Measurements from ENCODE around the gene TMEM151B. TPM values are rescaled to one million over a fixed set of nuclear protein-coding genes. Genes with fewer than 3 reads are reported as not detected.
A peak's percentile ranks its signal among the peaks of the same experiment; 100 is the strongest.

Gene TMEM151B
- total and polyA plus RNA-seq, 2 of the 4 experiments (the other 2 are of a cell fraction), result not detected

DNA sequence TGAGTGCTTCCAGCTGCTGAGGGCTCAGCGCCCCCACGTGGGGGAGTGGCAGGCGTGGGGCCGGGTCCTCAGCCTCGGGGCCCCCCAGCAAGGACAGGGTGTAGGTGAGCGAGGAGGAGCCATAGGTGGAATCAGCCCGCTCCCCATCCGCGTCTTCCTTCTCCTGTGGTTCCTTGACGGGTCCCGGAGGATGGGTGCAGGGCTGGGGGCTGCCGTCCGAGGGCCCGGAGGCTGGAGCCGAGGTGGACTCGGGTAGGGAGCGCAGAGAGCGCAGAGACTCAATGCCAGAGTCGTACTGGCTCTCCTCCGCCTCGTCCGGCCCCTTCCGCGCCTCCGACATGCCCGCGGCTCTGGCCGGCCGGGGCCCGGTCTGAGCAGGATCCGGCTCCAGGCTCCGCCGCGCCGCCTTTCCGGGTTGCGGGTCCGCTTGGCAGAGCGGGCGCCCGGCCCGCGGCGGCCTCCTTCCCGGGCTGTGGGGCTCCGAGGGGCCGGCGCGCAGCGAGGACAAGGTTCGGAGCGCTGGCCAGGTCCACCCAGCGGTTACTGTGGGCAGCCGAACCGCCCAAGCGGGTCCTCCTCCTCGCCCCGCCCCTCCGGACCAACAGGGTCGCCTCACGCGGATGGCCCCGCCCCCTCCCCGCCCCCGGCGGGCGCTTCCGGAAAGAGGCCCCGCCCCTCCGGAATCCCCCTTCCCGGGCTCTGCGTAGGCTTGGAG is 5.1 kb upstream of the TMEM151B start, which contains the start of gene NFKBIE (continued):
- TF ChIP-seq BHLHE40 (IDR thresholded peaks at IDR 0.05; ENCODE audit: low read depth, low read length), result no peak
- no peak for TF ChIP-seq RFX5 (IDR thresholded peaks at IDR 0.05; ENCODE audit: low read depth, low read length)
- TF ChIP-seq POLR2A (IDR thresholded peaks at IDR 0.05; ENCODE audit: low read depth, low read length), result peak; percentile 98

DNA sequence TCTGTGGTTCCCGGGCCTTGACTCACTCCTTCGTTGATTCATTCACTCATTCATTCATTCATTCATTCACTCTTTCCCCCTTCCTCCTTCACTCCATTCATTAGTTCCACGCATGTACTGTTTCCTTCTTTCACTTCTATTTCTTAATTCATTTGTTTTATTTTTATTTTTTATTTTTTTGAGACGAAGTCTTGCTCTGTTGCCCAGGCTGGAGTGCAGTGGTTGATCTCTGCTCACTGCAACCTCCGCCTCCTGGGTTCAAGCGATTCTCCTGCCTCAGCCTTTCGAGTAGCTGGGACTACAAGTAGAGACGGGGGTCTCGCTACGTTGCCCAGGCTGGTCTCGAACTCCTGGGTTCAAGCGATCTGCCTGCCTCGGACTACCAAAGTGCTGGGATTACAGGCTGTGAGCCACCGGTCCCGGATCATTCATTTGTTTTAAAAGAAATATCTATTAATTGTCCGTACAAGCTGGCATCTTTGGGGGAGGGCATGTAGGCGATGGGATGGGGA is 4.5 kb upstream of the TMEM151B start:
- Histone ChIP-seq H2BK20ac (ENCODE audit: low read depth, low read length) (no peak overlapping the region), H3K23ac (ENCODE audit: low read depth, low read length) (no peak overlapping the region), H3K18ac (ENCODE audit: low read depth, low read length) (no peak overlapping the region), H3K9me1 (ENCODE audit: insufficient read depth, low read length) (peaks cover 14% of the 10 kb centered on the region), H4K20me1 (ENCODE audit: insufficient read depth, low read length) (peaks cover 9% of the 10 kb centered on the region), H3K4me3 (ENCODE audit: insufficient read depth, low read depth, low read length) (no peak overlapping the region), H3K4me1 (ENCODE audit: control insufficient read depth, insufficient read depth, low read length) (peaks cover 22% of the 10 kb centered on the region), H3K79me1 (ENCODE audit: low read depth in 1 of 2, low read length in 2 of 2) (peaks cover 24 to 37% of the 10 kb centered on the region in 2 experiments), H4K91ac (ENCODE audit: insufficient read depth, low read depth, low read length) (no peak overlapping the region), H2BK15ac (ENCODE audit: low read depth, low read length) (no peak overlapping the region), H3K36me3 (ENCODE audit: control insufficient read depth, insufficient read depth, low read length) (no peaks in the 10 kb centered on the region), H2AK5ac (ENCODE audit: low read depth, low read length) (no peak overlapping the region), H2AFZ (replicated peaks; ENCODE audit: low read length, poor library complexity) (peak overlapping the region; percentile 77), H3K4ac (ENCODE audit: low read depth, low read length) (no peak overlapping the region), H3K9me3 (ENCODE audit: control insufficient read depth, insufficient read depth, low read length) (no peaks in the 10 kb centered on the region), H3K27ac (ENCODE audit: insufficient read depth, low read length) (no peak overlapping the region), H2BK120ac (ENCODE audit: low read depth, low read length) (no peak overlapping the region), H3K9ac (ENCODE audit: low read depth, low read length) (no peak overlapping the region), H2AK9ac (replicated peaks; ENCODE audit: low read depth, low read length, poor library complexity) (no peak overlapping the region), H3K4me2 (ENCODE audit: low read depth, low read length) (peak overlapping the region; percentile 47), H2BK5ac (ENCODE audit: low read depth, low read length, poor library complexity, severe bottlenecking) (no peak overlapping the region), H4K5ac (ENCODE audit: low read depth, low read length) (no peak overlapping the region), H3K27me3 (ENCODE audit: control insufficient read depth, insufficient read depth, low read length) (peaks cover 23% of the 10 kb centered on the region), H3K14ac (replicated peaks; ENCODE audit: low read depth, low read length) (no peak overlapping the region), H4K8ac (ENCODE audit: low read depth in 2 of 2, low read length in 2 of 2) (peak overlapping the region in 1 of 2 experiments; percentile 73; a peak in 1 of 4 replicates), H3K56ac (ENCODE audit: extremely low read depth, insufficient read depth, low read length) (no peak overlapping the region)
- WGBS, 2 experiments (ENCODE audit: extremely low coverage in 2 of 2, insufficient read length in 1 of 2), result 70 to 100% methylated on average over 1 to 10 of the region's 17 CpGs
- CTCF ChIA-PET, result interaction anchor here (1.8 kb wide), 1 partner anchor 9 kb away, joined by 4 read pairs; no protein-coding TSS in a partner anchor
- peak; percentile 57; the same call in 1 of the 2 replicates for TF ChIP-seq FOS (IDR thresholded peaks at IDR 0.05; ENCODE audit: low read depth, low read length)
- TF ChIP-seq, protein P1, sequence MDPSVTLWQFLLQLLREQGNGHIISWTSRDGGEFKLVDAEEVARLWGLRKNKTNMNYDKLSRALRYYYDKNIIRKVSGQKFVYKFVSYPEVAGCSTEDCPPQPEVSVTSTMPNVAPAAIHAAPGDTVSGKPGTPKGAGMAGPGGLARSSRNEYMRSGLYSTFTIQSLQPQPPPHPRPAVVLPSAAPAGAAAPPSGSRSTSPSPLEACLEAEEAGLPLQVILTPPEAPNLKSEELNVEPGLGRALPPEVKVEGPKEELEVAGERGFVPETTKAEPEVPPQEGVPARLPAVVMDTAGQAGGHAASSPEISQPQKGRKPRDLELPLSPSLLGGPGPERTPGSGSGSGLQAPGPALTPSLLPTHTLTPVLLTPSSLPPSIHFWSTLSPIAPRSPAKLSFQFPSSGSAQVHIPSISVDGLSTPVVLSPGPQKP (IDR thresholded peaks at IDR 0.05; ENCODE audit: borderline replicate concordance, low read depth, low read length), result no peak
- TF ChIP-seq, protein P2, sequence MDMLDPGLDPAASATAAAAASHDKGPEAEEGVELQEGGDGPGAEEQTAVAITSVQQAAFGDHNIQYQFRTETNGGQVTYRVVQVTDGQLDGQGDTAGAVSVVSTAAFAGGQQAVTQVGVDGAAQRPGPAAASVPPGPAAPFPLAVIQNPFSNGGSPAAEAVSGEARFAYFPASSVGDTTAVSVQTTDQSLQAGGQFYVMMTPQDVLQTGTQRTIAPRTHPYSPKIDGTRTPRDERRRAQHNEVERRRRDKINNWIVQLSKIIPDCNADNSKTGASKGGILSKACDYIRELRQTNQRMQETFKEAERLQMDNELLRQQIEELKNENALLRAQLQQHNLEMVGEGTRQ (IDR thresholded peaks at IDR 0.05; ENCODE audit: low read depth, low read length), result no peak
- DNase-seq (no peak), ATAC-seq (ENCODE audit: low read depth) (no peak)
- POLR2A ChIA-PET (ENCODE audit: unreplicated experiment), result no interaction called here
- BruUV-seq (replicated peaks), result no TSS peak
- dilution Hi-C loops (cut with HindIII; ENCODE audit: low sequenced_read_pairs, unreplicated experiment) (no loop called here), intact Hi-C loops (cut with micrococcal nuclease) (no loop called here), in situ Hi-C loops (cut with MboI; ENCODE audit: low sequenced_read_pairs) (no loop called here)
